ENCODE results near the gene TREH.

DNA sequence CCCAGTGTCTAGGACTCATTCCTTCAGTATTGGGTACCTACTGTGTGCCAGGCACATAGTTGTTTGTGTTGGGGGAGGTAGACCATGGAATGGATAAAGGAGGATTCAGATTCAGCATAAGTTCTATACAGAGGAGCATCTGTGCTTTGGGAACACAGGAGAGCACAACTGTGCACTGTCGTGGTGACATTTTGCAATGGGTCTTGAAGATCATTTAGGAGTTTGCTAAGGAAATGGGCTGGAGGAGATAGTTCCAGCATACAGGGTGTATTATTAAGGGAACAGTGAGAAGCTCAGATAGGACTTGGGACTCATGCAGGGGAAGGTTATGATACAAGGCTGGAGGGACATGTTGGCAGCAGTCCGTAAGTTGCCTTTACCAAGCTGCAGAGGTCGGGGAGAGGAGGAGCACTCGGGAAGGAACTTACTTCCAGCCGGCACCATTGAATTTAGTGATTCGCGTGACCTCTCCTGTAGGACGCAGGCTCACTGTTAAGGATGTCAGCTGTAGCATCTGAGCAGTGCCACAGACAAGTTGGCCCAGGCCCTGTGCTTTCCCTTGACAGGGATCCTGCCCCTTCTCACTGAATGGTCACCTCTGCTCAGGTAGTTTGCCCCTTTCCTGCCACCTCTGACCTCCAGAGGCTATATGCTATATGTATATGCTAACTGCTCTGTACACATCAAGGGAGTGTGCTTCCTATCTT is 25.6 kb downstream of the TREH start:
- TF ChIP-seq EZH2 (IDR thresholded peaks at IDR 0.05; ENCODE audit: borderline replicate concordance, low read depth, low read length, poor library complexity, severe bottlenecking) (no peak), CTCF (conservative IDR thresholded peaks at IDR 0.05; ENCODE audit: low read depth, low read length) (no peak)

All from A673 (cell line).